GM23338 (cell line): ENCODE measurements around the gene ADRA2B.

Experiments used
- CREB1 ChIP-seq: fragments of 250-450 bp; sonication (Bioruptor Pico); IDR thresholded peaks from 2 replicates; pipeline ENCODE4 v1.5.0; 2020; ENCODE audit warnings: low read depth, mild to moderate bottlenecking, moderate library complexity
- CTCF ChIP-seq, 2 experiments: fragments of 200-600 bp in 1 of 2; sonication (generic) in 1 of 2; conservative IDR thresholded peaks; 2 replicates each; pipeline versions ENCODE4 v1.5.1 to v1.6.1; 2016 to 2017; ENCODE audit warnings: antibody characterized with exemption in 2 of 2, low read depth in 2 of 2, mild to moderate bottlenecking in 2 of 2, moderate library complexity in 1 of 2
- EZH2phosphoT487 ChIP-seq: fragments of 200-600 bp; sonication (generic); IDR thresholded peaks from one replicate; pipeline ENCODE4 v1.8.1; 2018; ENCODE audit warnings: antibody characterized with exemption; ENCODE audit not compliant: unreplicated experiment
- NANOG ChIP-seq: IDR thresholded peaks from 2 replicates; pipeline ENCODE4 v1.6.1; 2016; ENCODE audit warnings: antibody characterized with exemption, borderline replicate concordance

GRCh38 chr2:96114546-96114902 lies 1.8 kb downstream of the ADRA2B start:
- TF ChIP-seq NANOG: no peak
- no peak for TF ChIP-seq CTCF (conservative IDR thresholded peaks at IDR 0.05; ENCODE audit: low read depth in 2 of 2)
- TF ChIP-seq CREB1: no peak
- TF ChIP-seq EZH2phosphoT487: no peak
